GM21447 (cell line): ENCODE results near the gene OR2G3.
A peak's percentile ranks its signal among the peaks of the same experiment; 100 is the strongest.

Experiments
- ATAC-seq: cut with Tn5 transposase; IDR thresholded peaks from one replicate; pipeline ENCODE4 v1.9.1; 2021; ENCODE audit not compliant: unreplicated experiment

OR2G3 gene

GRCh38 chr1:247605286-247605685 lies at the start of gene OR2G3:
Gene OR2G3, plus strand, starts transcription at chr1:247605586. Its CDS starts 0 bp downstream, at chr1:247605586.
- ATAC-seq: no peak

DNA sequence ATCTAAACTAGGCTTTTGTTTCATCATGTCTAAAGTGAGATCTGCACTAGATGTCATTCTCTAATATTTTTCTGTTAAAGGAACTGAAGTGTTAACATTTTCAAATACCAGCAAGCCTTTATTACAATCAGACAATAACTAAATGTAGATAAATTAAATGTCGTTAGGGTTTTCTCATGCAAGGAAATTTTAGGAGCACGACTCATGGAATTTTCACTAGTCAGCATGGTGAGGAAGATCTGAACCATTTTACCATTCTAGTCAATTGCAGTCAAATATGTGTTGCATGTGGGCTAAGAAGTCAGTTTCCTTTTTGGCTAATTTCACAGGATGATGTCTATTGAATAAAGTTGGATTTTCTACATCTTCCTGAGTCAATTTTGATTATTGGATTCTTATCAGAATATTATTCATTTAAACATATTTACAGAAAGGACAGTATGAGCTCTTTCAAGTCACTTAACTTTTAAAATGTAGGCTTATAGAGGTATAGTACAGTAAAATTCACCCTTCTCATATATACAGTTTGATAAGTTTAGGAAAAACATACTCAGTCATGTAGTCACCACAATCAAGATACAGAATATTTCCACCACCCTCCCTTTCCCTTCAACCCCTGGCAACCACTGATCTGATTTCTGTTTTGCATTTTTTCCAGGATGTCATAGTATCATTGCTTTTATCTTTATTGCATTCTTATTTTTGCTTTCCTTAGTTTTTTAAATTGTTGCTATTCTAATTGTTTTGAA lies 47.3 kb upstream of the OR2G3 start:
- no peak for ATAC-seq

GRCh38 chr1:247561711-247562110 lies 43.7 kb upstream of the OR2G3 start:
- ATAC-seq: no peak

- ATAC-seq: no peak
Measured at GRCh38 chr1:247562198-247562597, 43.2 kb upstream of the OR2G3 start.

DNA sequence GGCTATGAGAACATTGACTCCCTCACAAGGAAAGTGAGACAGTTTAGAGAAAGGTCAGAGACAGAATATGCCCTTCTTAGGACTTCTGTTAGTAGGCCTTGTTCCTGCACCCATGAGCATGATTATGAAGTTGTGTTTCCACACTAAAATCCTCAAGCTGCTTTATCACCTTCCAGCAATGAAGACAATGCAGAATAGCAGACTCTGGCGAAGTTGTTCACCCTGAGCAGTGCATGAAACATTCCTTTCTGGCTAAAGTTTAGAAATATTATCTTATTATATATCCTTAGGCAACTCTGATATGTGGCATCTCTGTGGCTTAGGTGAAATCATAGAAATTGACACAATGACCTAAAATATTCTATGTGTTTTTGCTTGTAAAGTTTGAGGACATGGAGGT lies 31.1 kb upstream of the OR2G3 start:
- ATAC-seq: no peak

- ATAC-seq: no peak
Measured at GRCh38 chr1:247574664-247575063, 30.7 kb upstream of the OR2G3 start.

DNA sequence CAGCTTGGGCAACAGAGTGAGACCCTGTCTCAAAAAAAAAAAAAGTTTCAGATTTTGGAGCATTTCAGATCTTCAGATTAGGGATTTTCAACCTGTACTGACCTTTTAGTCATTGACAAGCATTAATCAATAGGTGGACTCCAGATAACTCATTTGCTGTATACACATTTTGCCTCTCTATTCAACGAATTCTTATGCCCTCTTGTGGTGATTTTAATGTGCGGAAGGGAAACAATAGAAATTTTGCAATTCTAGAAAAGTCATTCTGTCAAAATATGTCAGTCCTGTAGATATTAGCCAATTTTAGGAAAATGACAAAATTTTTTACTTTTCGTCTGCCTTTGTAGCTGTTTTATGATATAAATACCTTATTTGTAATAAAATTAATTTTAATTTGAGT lies 28.9 kb upstream of the OR2G3 start:
- peak; percentile 58 for ATAC-seq

DNA sequence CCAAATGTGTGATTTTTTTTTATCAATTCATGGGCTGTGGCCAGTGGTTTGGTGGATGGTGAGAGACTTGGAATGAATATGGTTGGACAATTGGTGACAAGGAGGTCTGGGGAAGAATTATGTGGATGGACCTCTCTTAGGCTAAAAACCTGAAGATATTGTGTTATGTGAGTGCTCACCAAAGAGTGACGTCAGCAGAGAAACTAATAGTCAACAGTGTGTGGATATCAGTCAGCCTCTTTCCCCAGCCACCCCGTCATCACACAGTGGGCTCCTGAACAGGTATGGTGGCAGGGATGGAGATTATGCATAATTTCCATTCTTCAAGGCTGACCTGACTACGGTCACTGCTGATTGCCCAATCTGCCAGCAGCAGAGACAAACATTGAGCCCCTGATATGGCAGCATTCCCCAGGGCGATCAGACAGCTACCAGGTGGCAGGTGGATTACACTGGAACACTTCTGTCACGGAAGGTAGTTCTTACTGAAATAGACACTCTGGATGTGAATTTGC lies 26.4 kb upstream of the OR2G3 start:
- ATAC-seq: no peak

GRCh38 chr1:247588060-247588459 lies 17.3 kb upstream of the OR2G3 start, which contains the start of gene OR2G2:
Gene OR2G2, plus strand, starts transcription at chr1:247588360. Its CDS starts 0 bp downstream, at chr1:247588360.
- no peak for ATAC-seq

GRCh38 chr1:247613405-247613804 lies 8.0 kb downstream of the OR2G3 start:
- no peak for ATAC-seq

DNA sequence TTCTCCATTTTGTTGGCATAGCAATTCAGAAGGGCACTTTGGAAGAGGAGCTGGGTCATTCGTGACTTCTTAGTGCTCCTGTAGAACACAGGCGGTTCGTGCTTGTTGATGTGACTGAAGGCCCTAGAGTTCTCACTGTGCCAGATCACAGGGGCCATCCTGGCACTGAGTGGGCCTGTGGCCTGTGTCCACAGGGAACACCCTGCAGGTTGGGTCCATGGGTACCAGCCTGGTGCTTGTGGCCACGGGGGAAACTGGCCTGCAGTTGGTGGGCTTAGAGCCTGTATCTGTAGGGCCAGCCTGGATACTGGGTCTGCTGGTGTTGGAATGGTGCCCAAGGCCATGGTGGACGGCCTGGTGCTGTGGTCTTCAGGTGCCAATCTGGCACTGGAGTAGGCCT lies 9.2 kb downstream of the OR2G3 start:
- no peak for ATAC-seq

- no peak for ATAC-seq
Measured at GRCh38 chr1:247627951-247628350, 22.6 kb downstream of the OR2G3 start.

GRCh38 chr1:247638011-247638410 lies 32.6 kb downstream of the OR2G3 start:
- ATAC-seq: no peak

GRCh38 chr1:247638781-247639180 lies 33.4 kb downstream of the OR2G3 start:
- ATAC-seq: no peak

DNA sequence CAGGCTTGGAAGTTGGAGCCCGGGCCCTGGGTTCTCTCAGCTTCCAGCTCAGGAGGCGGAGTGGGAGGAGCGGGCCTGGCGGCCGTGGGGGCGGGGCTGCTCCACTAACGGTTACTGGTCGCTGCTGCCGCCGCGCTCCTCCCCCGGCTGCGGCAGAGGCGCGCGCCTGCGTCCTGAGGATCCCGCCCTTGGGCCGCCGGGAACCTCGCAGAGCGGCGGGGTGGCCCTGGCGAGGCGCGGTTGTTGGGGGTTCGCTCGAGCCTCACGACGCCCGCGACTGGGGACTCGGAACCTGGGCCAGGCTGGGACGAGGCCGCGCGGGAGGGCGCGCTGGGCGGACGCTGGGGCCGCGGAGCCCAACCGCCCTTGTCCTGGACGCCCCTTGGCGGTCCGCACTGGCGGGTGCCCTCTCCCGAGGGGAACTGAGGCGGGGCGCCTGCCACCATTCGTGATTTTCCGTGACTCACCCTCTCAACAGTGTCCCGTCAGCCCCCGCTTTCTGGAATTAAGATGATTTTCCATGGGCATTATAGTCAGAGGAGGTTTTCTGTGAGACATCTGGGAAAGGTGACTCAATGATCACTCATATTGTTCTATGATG lies 34.1 kb downstream of the OR2G3 start:
- ATAC-seq: no peak

- ATAC-seq: no peak
Measured at GRCh38 chr1:247642742-247643141, 37.4 kb downstream of the OR2G3 start.

GRCh38 chr1:247646867-247647266 lies 41.5 kb downstream of the OR2G3 start:
- ATAC-seq: no peak

DNA sequence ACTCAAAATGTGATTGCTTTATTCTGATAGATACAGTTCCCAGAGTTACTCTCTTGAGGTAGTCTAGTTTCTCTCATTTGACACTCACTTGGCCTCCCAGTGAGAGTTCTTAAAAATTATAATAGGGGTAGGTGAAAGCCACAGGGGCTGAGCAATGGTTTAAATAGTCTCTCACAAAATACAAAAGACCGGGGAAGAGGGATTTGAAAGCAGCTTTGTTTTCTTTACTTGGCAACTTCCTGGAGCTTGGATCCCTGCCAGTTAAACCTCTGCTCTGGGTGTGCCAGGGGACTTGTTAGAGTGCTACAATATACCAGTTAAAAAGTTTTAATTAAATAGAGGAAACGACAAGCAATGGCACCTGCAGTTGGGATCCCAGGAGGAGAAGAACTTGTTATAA lies 42.5 kb downstream of the OR2G3 start:
- ATAC-seq: no peak

- ATAC-seq: no peak
Measured at GRCh38 chr1:247653040-247653439, 47.7 kb downstream of the OR2G3 start.
